Activated CD4-positive, alpha-beta T cell treated with anti-CD3 and anti-CD28 coated beads, Interleukin-2, amount 10 ng/mL, durations not matched to agents 7 days and 5 days (primary cell): ENCODE results near the gene PTPN14. TPM values are rescaled to one million over a fixed set of nuclear protein-coding genes. Genes with fewer than 3 reads are reported as not detected.
"Not testable (repeated sequence)": the region's sequence is repeated elsewhere in the genome, so short reads cannot be mapped to it uniquely, and the experiment has no call there.

Experiments used
- CTCF ChIA-PET: fragments of 350-600 bp; sonication (Branson Sonifier 250); formaldehyde crosslinking; loops from one replicate; lab custom pipeline; 2021; ENCODE audit warnings: antibody characterized with exemption; lab: Charles Lee
- POLR2A ChIA-PET: fragments of 350-600 bp; sonication (Branson Sonifier 250); formaldehyde crosslinking; loops from one replicate; lab custom pipeline; 2021; ENCODE audit warnings: antibody characterized with exemption; lab: Charles Lee
- DNase-seq: peaks from one replicate; pipeline ENCODE4 v3.0.0-alpha.2; 2020
- H3K27ac Mint-ChIP-seq: one replicate; pipeline ENCODE4 v1.8.0; 2021; ENCODE audit warnings: mild to moderate bottlenecking, moderate library complexity, mixed read lengths
- H3K27me3 Mint-ChIP-seq: one replicate; pipeline ENCODE4 v1.8.0; 2021; ENCODE audit warnings: mixed read lengths
- H3K36me3 Mint-ChIP-seq: one replicate; pipeline ENCODE4 v1.8.0; 2021; ENCODE audit warnings: low read depth, mixed read lengths
- H3K4me1 Mint-ChIP-seq: one replicate; pipeline ENCODE4 v1.8.0; 2021; ENCODE audit warnings: mixed read lengths
- H3K4me3 Mint-ChIP-seq: one replicate; pipeline ENCODE4 v1.8.0; 2021; ENCODE audit warnings: mild to moderate bottlenecking, moderate library complexity, mixed read lengths
- H3K9me3 Mint-ChIP-seq: one replicate; pipeline ENCODE4 v1.8.0; 2021; ENCODE audit warnings: mixed read lengths
- total RNA-seq, 2 experiments: library from RNA; stranded (reverse); gene quantifications; one replicate each; pipeline ENCODE4 v1.2.3, GENCODE V29; 2021

The PTPN14 gene
- total RNA-seq, 2 experiments from 2014 or later, result 0.32 to 0.37 TPM

- H3K27me3 Mint-ChIP-seq, H3K36me3 Mint-ChIP-seq, DNase-seq, H3K4me1 Mint-ChIP-seq, H3K27ac Mint-ChIP-seq, H3K4me3 Mint-ChIP-seq, POLR2A ChIA-PET, H3K9me3 Mint-ChIP-seq: not testable (repeated sequence)
- CTCF ChIA-PET, result interaction anchor here (1.0 to 1.1 kb wide), 3 partner anchors 11 to 162 kb away, joined by 3 to 4 read pairs (median 3); no protein-coding TSS in a partner anchor
Measured at GRCh38 chr1:214494179-214494578, 57.2 kb downstream of the PTPN14 start.

- POLR2A ChIA-PET, result no interaction called here
- Mint-ChIP-seq H3K9me3 (no peaks in the 10 kb centered on the region), H3K4me1 (no peaks in the 10 kb centered on the region), H3K27ac (no peak overlapping the region), H3K4me3 (no peak overlapping the region), H3K27me3 (peaks cover 8% of the 10 kb centered on the region), H3K36me3 (no peaks in the 10 kb centered on the region)
- CTCF ChIA-PET, result interaction anchor here (0.6 to 1.3 kb wide), 4 partner anchors 18 to 370 kb away, joined by 3 to 6 read pairs (median 3); no protein-coding TSS in a partner anchor
- DNase-seq, result no peak
Measured at GRCh38 chr1:214493126-214493796, 58.1 kb downstream of the PTPN14 start.

GRCh38 chr1:214492401-214493075, 58.9 kb downstream of the PTPN14 start:
- H3K27me3 Mint-ChIP-seq, result peaks cover 8% of the 10 kb centered on the region
- POLR2A ChIA-PET, result no interaction called here
- no peaks in the 10 kb centered on the region for H3K9me3 Mint-ChIP-seq
- no peaks in the 10 kb centered on the region for H3K36me3 Mint-ChIP-seq
- no peak overlapping the region for H3K27ac Mint-ChIP-seq
- H3K4me1 Mint-ChIP-seq, result no peaks in the 10 kb centered on the region
- CTCF ChIA-PET, result interaction anchor here (0.7 to 1.3 kb wide), 2 partner anchors 17 to 257 kb away, joined by 3 to 6 read pairs; no protein-coding TSS in a partner anchor
- DNase-seq, result no peak
- no peak overlapping the region for H3K4me3 Mint-ChIP-seq

- POLR2A ChIA-PET, result interaction anchor here (0.6 kb wide), 1 partner anchor 19 kb away, joined by 4 read pairs; no protein-coding TSS in a partner anchor
- H3K4me1 Mint-ChIP-seq, result no peaks in the 10 kb centered on the region
- H3K36me3 Mint-ChIP-seq, result no peaks in the 10 kb centered on the region
- no peaks in the 10 kb centered on the region for H3K9me3 Mint-ChIP-seq
- DNase-seq, result no peak
- H3K27me3 Mint-ChIP-seq, result peaks cover 6% of the 10 kb centered on the region
- no peak overlapping the region for H3K27ac Mint-ChIP-seq
- CTCF ChIA-PET, result interaction anchor here (0.8 kb wide), 1 partner anchor 33 kb away, joined by 3 read pairs; no protein-coding TSS in a partner anchor
- no peak overlapping the region for H3K4me3 Mint-ChIP-seq
Measured at GRCh38 chr1:214491468-214492146, 59.8 kb downstream of the PTPN14 start.

- no peak overlapping the region for H3K4me3 Mint-ChIP-seq
- H3K9me3 Mint-ChIP-seq, result no peaks in the 10 kb centered on the region
- H3K4me1 Mint-ChIP-seq, result no peaks in the 10 kb centered on the region
- ChIA-PET POLR2A (no interaction called here), CTCF (interaction anchor here (0.7 kb wide), 1 partner anchor 123 kb away, joined by 3 read pairs; no protein-coding TSS in a partner anchor)
- no peak overlapping the region for H3K27ac Mint-ChIP-seq
- H3K27me3 Mint-ChIP-seq, result peaks cover 5% of the 10 kb centered on the region
- H3K36me3 Mint-ChIP-seq, result no peaks in the 10 kb centered on the region
- DNase-seq, result no peak
Measured at GRCh38 chr1:214485151-214485550, 66.3 kb downstream of the PTPN14 start.

GRCh38 chr1:214483180-214483579, 68.2 kb downstream of the PTPN14 start:
- H3K27ac Mint-ChIP-seq, H3K4me1 Mint-ChIP-seq, H3K4me3 Mint-ChIP-seq, H3K27me3 Mint-ChIP-seq, CTCF ChIA-PET, H3K36me3 Mint-ChIP-seq, POLR2A ChIA-PET, DNase-seq, H3K9me3 Mint-ChIP-seq: not testable (repeated sequence)

- H3K4me1 Mint-ChIP-seq, H3K27me3 Mint-ChIP-seq, DNase-seq, H3K9me3 Mint-ChIP-seq, H3K4me3 Mint-ChIP-seq, H3K27ac Mint-ChIP-seq, H3K36me3 Mint-ChIP-seq, POLR2A ChIA-PET: not testable (repeated sequence)
- CTCF ChIA-PET, result interaction anchor here (0.6 to 0.8 kb wide), 2 partner anchors 20 to 52 kb away, joined by 3 read pairs; no protein-coding TSS in a partner anchor
Measured at GRCh38 chr1:214481983-214482634, 69.3 kb downstream of the PTPN14 start.

- no peaks in the 10 kb centered on the region for H3K4me1 Mint-ChIP-seq
- DNase-seq, result no peak
- ChIA-PET CTCF (interaction anchor here (0.6 to 1.4 kb wide), 4 partner anchors 12 to 144 kb away, joined by 3 read pairs; no protein-coding TSS in a partner anchor), POLR2A (no interaction called here)
- no peak overlapping the region for H3K27ac Mint-ChIP-seq
- peaks cover 6% of the 10 kb centered on the region for H3K27me3 Mint-ChIP-seq
- no peak overlapping the region for H3K4me3 Mint-ChIP-seq
- H3K9me3 Mint-ChIP-seq, result no peaks in the 10 kb centered on the region
- H3K36me3 Mint-ChIP-seq, result no peaks in the 10 kb centered on the region
Measured at GRCh38 chr1:214476986-214477870, 74.2 kb downstream of the PTPN14 start.

- peaks cover 6% of the 10 kb centered on the region for H3K27me3 Mint-ChIP-seq
- no peak overlapping the region for H3K27ac Mint-ChIP-seq
- no peak for DNase-seq
- no peaks in the 10 kb centered on the region for H3K36me3 Mint-ChIP-seq
- no peaks in the 10 kb centered on the region for H3K9me3 Mint-ChIP-seq
- H3K4me1 Mint-ChIP-seq, result no peaks in the 10 kb centered on the region
- no peak overlapping the region for H3K4me3 Mint-ChIP-seq
- POLR2A ChIA-PET, result no interaction called here
- CTCF ChIA-PET, result interaction anchor here (1.0 to 1.4 kb wide), 3 partner anchors 13 to 143 kb away, joined by 3 read pairs; no protein-coding TSS in a partner anchor
Measured at GRCh38 chr1:214476229-214476985, 75.0 kb downstream of the PTPN14 start.

- Mint-ChIP-seq H3K27me3 (peaks cover 6% of the 10 kb centered on the region), H3K27ac (no peak overlapping the region), H3K4me3 (no peak overlapping the region), H3K4me1 (no peaks in the 10 kb centered on the region), H3K9me3 (no peaks in the 10 kb centered on the region), H3K36me3 (no peaks in the 10 kb centered on the region)
- CTCF ChIA-PET, result interaction anchor here (1.2 to 1.6 kb wide), 3 partner anchors 14 to 142 kb away, joined by 3 to 6 read pairs (median 3); no protein-coding TSS in a partner anchor
- no peak for DNase-seq
- POLR2A ChIA-PET, result no interaction called here
Measured at GRCh38 chr1:214475746-214476145, 75.7 kb downstream of the PTPN14 start.

GRCh38 chr1:214475331-214475730, 76.1 kb downstream of the PTPN14 start:
- no peaks in the 10 kb centered on the region for H3K4me1 Mint-ChIP-seq
- H3K4me3 Mint-ChIP-seq, result no peak overlapping the region
- no peak overlapping the region for H3K27ac Mint-ChIP-seq
- DNase-seq, result no peak
- no peaks in the 10 kb centered on the region for H3K9me3 Mint-ChIP-seq
- peaks cover 6% of the 10 kb centered on the region for H3K27me3 Mint-ChIP-seq
- ChIA-PET POLR2A (no interaction called here), CTCF (interaction anchor here (1.6 kb wide), 1 partner anchor 17 kb away, joined by 6 read pairs; no protein-coding TSS in a partner anchor)
- no peaks in the 10 kb centered on the region for H3K36me3 Mint-ChIP-seq
